CD14-positive monocyte (primary cell): ENCODE results near the gene ME1. TPM values are rescaled to one million over a fixed set of nuclear protein-coding genes. Genes with fewer than 3 reads are reported as not detected.

ENCODE experiments used
- DNase-seq, 3 donors: peaks; one replicate each; pipeline ENCODE4 v3.0.0-alpha.2; 2011 to 2022
- H2AFZ ChIP-seq: 2 replicates; pipeline ENCODE4 v1.6.0; 2012; ENCODE audit warnings: mild to moderate bottlenecking, low read depth, low read length, inconsistent platforms; ENCODE audit not compliant: insufficient read depth, poor library complexity, severe bottlenecking
- H3K27ac ChIP-seq, 2 donors: 1 replicate in 1 of 2; 2 replicates in 1 of 2; pipeline ENCODE4 v1.5.1; 2012 to 2013; ENCODE audit warnings: low read length in 2 of 2, control low read depth in 1 of 2, inconsistent platforms in 1 of 2, low read depth in 1 of 2, mild to moderate bottlenecking in 1 of 2
- H3K27me3 ChIP-seq, 2 donors: one replicate each; pipeline versions ENCODE4 v1.6.0 to v1.6.1; 2011 to 2013; ENCODE audit warnings: low read length in 2 of 2; ENCODE audit not compliant: control insufficient read depth in 2 of 2, insufficient read depth in 2 of 2
- H3K36me3 ChIP-seq, 2 donors: replicated peaks in 1 of 2; 1 replicate in 1 of 2; 2 replicates in 1 of 2; pipeline versions ENCODE4 v1.5.1 to v1.6.1; 2012 to 2013; ENCODE audit warnings: low read length in 2 of 2, control low read depth in 1 of 2, inconsistent platforms in 1 of 2, mild to moderate bottlenecking in 1 of 2; ENCODE audit not compliant: insufficient read depth in 2 of 2, control insufficient read depth in 1 of 2
- H3K4me1 ChIP-seq, 2 donors: 1 replicate in 1 of 2; 2 replicates in 1 of 2; pipeline versions ENCODE4 v1.5.1 to v1.6.1; 2012 to 2013; ENCODE audit warnings: low read length in 2 of 2, control low read depth in 1 of 2, inconsistent platforms in 1 of 2, mild to moderate bottlenecking in 1 of 2, moderate library complexity in 1 of 2; ENCODE audit not compliant: insufficient read depth in 2 of 2, control insufficient read depth in 1 of 2
- H3K4me2 ChIP-seq: replicated peaks from 2 replicates; pipeline ENCODE3; 2012; ENCODE audit warnings: low read length, moderate library complexity, mild to moderate bottlenecking; ENCODE audit not compliant: poor library complexity, severe bottlenecking; ENCODE audit errors: extremely low read depth
- H3K4me3 ChIP-seq, 3 experiments: fragments of 200-600 bp in 1 of 3; sonication (generic) in 1 of 3; replicated peaks in 1 of 3; 1 replicate in 2 of 3; 2 replicates in 1 of 3; pipeline ENCODE4 v1.5.1; 2011 to 2013; ENCODE audit warnings: low read length in 3 of 3, mild to moderate bottlenecking in 3 of 3, control low read depth in 2 of 3, low read depth in 2 of 3, inconsistent platforms in 1 of 3, moderate library complexity in 1 of 3
- H3K79me2 ChIP-seq: 2 replicates; pipeline ENCODE4 v1.6.0; 2012; ENCODE audit warnings: mild to moderate bottlenecking, control low read depth, inconsistent platforms, low read length, moderate library complexity; ENCODE audit not compliant: insufficient read depth
- H3K9ac ChIP-seq: 2 replicates; pipeline ENCODE4 v1.6.0; 2017; ENCODE audit warnings: low read length, mild to moderate bottlenecking; ENCODE audit not compliant: insufficient read depth, poor library complexity, severe bottlenecking
- H3K9me3 ChIP-seq, 2 donors: replicated peaks in 1 of 2; 1 replicate in 1 of 2; 2 replicates in 1 of 2; pipeline versions ENCODE4 v1.5.1 to v1.6.1; 2012 to 2013; ENCODE audit warnings: low read length in 2 of 2, control low read depth in 1 of 2; ENCODE audit not compliant: control insufficient read depth in 1 of 2, insufficient read depth in 1 of 2
- H4K20me1 ChIP-seq: 2 replicates; pipeline ENCODE4 v1.6.0; 2012; ENCODE audit warnings: mild to moderate bottlenecking, low read length, control low read depth, moderate library complexity; ENCODE audit not compliant: insufficient read depth
- H3K27ac Mint-ChIP-seq, 7 donors: one replicate each; pipeline ENCODE4 v1.8.0; 2020; ENCODE audit warnings: mild to moderate bottlenecking in 7 of 7, mixed read lengths in 7 of 7, moderate library complexity in 6 of 7, inconsistent platforms in 2 of 7
- H3K27me3 Mint-ChIP-seq, 3 donors: one replicate each; pipeline ENCODE4 v1.8.0; 2021 to 2022; ENCODE audit warnings: low read depth in 3 of 3, mild to moderate bottlenecking in 3 of 3, mixed read lengths in 3 of 3, moderate library complexity in 3 of 3, inconsistent platforms in 1 of 3
- H3K36me3 Mint-ChIP-seq, 2 donors: one replicate each; pipeline ENCODE4 v1.8.0; 2020; ENCODE audit warnings: mixed read lengths in 2 of 2, inconsistent platforms in 1 of 2, mild to moderate bottlenecking in 1 of 2
- H3K4me1 Mint-ChIP-seq: one replicate; pipeline ENCODE4 v1.8.0; 2020; ENCODE audit warnings: mild to moderate bottlenecking, mixed read lengths
- H3K4me3 Mint-ChIP-seq, 2 donors: one replicate each; pipeline ENCODE4 v1.8.0; 2020; ENCODE audit warnings: mild to moderate bottlenecking in 2 of 2, mixed read lengths in 2 of 2, moderate library complexity in 1 of 2
- H3K9me3 Mint-ChIP-seq, 7 donors: one replicate each; pipeline ENCODE4 v1.8.0; 2020 to 2022; ENCODE audit warnings: mixed read lengths in 7 of 7, mild to moderate bottlenecking in 6 of 7, moderate library complexity in 6 of 7, inconsistent platforms in 2 of 7
- WGBS: methylation state at CpG from one replicate; pipeline ENCODE4 v1.1.5; 2013; ENCODE audit warnings: missing lambda C conversion rate; ENCODE audit not compliant: insufficient coverage; 5-methylcytosine and 5-hydroxymethylcytosine counted together
- intact Hi-C, 2 donors: fragments of 100-400 bp; cut with micrococcal nuclease; formaldehyde crosslinking; loops; one replicate each; pipeline versions ENCODE4 v1.15.0 to v1.15.1; 2023
- polyA plus RNA-seq, 3 donors: library from polyadenylated mRNA; depleted of rRNA in 1 of 3; unstranded in 2 of 3; stranded (reverse) in 1 of 3; fragments of 300-500 nt in 2 of 3; fragments of >200 nt in 1 of 3; fragmentation: Illumina TruSeq in 2 of 3; gene quantifications; 1 replicate in 2 of 3; 2 replicates in 1 of 3; pipeline ENCODE4 v1.2.3, GENCODE V29; 2012 to 2021
- TF ChIP-seq, protein P1 (sequence below): fragments of 200-600 bp; IDR thresholded peaks from one replicate; pipeline ENCODE4 v1.8.0; 2022; ENCODE audit warnings: antibody characterized with exemption, mild to moderate bottlenecking

Gene ME1
- polyA plus RNA-seq, 3 donors, result 1.3 to 4.0 (median 2.1) TPM

DNA sequence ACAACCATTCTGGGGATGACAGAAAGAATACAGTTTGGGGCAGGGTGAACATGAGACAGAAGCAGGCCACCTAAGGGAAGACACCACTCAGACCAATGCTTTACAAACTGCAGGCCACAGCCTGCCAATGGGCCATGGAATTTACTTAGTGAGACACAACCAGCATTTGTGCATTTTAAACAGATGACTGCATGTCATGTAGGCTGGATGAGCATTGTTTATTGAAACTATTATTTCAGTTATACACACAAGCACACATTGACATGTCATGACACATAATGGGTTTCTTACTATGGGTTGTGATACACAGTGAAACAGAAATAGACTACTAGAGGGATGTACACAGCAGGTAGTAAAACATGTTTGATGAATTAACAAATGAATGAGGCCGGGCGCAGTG is 245.8 kb downstream of the ME1 start:
- H3K27me3 Mint-ChIP-seq, result no peaks in the 10 kb centered on the region
- intact Hi-C loops, result no loop called here
- H3K4me1 Mint-ChIP-seq, result no peaks in the 10 kb centered on the region
- DNase-seq, result no peak
- H3K79me2 ChIP-seq, result no peaks in the 10 kb centered on the region
- H3K9ac ChIP-seq, result no peak overlapping the region
- no peak overlapping the region for H3K27ac Mint-ChIP-seq
- peaks cover 69 to 74% of the 10 kb centered on the region in 2 donors for H3K36me3 Mint-ChIP-seq
- no peaks in the 10 kb centered on the region for H4K20me1 ChIP-seq
- H3K9me3 ChIP-seq, result no peaks in the 10 kb centered on the region
- no peaks in the 10 kb centered on the region for H3K27me3 ChIP-seq
- no peak overlapping the region for H3K4me3 ChIP-seq
- TF ChIP-seq, protein P1, sequence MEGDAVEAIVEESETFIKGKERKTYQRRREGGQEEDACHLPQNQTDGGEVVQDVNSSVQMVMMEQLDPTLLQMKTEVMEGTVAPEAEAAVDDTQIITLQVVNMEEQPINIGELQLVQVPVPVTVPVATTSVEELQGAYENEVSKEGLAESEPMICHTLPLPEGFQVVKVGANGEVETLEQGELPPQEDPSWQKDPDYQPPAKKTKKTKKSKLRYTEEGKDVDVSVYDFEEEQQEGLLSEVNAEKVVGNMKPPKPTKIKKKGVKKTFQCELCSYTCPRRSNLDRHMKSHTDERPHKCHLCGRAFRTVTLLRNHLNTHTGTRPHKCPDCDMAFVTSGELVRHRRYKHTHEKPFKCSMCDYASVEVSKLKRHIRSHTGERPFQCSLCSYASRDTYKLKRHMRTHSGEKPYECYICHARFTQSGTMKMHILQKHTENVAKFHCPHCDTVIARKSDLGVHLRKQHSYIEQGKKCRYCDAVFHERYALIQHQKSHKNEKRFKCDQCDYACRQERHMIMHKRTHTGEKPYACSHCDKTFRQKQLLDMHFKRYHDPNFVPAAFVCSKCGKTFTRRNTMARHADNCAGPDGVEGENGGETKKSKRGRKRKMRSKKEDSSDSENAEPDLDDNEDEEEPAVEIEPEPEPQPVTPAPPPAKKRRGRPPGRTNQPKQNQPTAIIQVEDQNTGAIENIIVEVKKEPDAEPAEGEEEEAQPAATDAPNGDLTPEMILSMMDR, result no peak
- H3K36me3 ChIP-seq, result peaks cover 50 to 92% of the 10 kb centered on the region in 2 donors
- no peak overlapping the region for H3K4me3 Mint-ChIP-seq
- H2AFZ ChIP-seq, result no peak overlapping the region
- peaks cover 0 to 2% (median 0%) of the 10 kb centered on the region in 7 donors for H3K9me3 Mint-ChIP-seq
- 100% methylated on average over 2 of the region's 2 CpGs for WGBS
- no peak overlapping the region for H3K4me2 ChIP-seq
- H3K4me1 ChIP-seq, result no peaks in the 10 kb centered on the region
- no peak overlapping the region for H3K27ac ChIP-seq

DNA sequence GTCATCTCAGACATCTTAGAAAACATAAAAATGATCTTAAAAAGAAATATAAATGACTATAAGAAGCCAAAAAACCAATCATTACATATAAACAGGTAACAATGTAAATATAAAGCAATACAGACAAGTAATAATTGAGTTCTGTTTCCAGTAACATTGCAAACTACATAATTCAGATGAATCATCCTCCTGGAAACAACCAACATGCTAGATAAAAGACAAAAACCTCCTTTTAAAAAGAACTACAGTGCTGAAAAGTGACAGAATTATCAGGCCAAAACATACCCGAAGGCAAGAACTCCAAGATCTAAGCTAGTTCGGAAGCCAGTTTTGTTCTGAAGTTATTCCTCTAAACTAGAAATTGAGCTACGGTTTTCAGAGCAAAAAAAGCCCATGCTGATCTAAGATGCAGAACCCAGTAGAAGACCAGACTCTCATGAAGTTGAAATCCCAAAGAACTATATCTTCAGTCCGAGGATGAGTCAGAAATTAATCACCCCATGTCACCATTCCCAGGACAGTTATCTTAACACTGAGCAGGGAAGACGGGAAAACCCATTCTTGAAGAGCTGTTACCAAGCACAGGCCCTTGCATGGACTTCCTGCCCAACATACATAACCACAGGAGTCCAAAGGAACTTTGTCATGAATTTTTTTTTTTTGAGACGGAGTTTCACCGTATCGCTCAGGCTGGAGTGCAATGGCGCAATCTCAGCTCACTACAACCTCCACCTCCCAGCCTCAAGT is 247.6 kb downstream of the ME1 start:
- Mint-ChIP-seq H3K9me3 (peaks cover 0 to 2% (median 0%) of the 10 kb centered on the region in 7 donors), H3K27me3 (no peaks in the 10 kb centered on the region), H3K27ac (no peak overlapping the region), H3K4me1 (no peaks in the 10 kb centered on the region), H3K36me3 (peaks cover 61 to 76% of the 10 kb centered on the region in 2 donors), H3K4me3 (no peak overlapping the region)
- Histone ChIP-seq H3K4me1 (no peaks in the 10 kb centered on the region), H3K79me2 (no peaks in the 10 kb centered on the region), H3K9me3 (no peaks in the 10 kb centered on the region), H3K27ac (no peak overlapping the region), H2AFZ (no peak overlapping the region), H3K27me3 (no peaks in the 10 kb centered on the region), H3K4me2 (no peak overlapping the region), H4K20me1 (no peaks in the 10 kb centered on the region), H3K4me3 (no peak overlapping the region), H3K36me3 (peaks cover 54 to 88% of the 10 kb centered on the region in 2 donors), H3K9ac (no peak overlapping the region)
- TF ChIP-seq, protein P1, result no peak
- WGBS, result 82% methylated on average over 6 of the region's 9 CpGs
- DNase-seq, result no peak
- intact Hi-C loops, result no loop called here
